OCI-LY1 (cell line): ENCODE results near the gene SSBP2.

Source experiments
- EZH2 ChIP-seq: fragments of 200-600 bp; sonication (generic), shearing (Covaris generic); IDR thresholded peaks from 2 replicates; pipeline ENCODE4 v1.8.0; 2017; ENCODE audit warnings: borderline replicate concordance, mixed run types, mild to moderate bottlenecking, antibody characterized with exemption, low read length, moderate library complexity, mixed read lengths
- TF ChIP-seq, protein P1 (sequence below): fragments of 200-600 bp; sonication (generic), shearing (Covaris generic); IDR thresholded peaks from 2 replicates; pipeline ENCODE4 v1.5.1; 2017; ENCODE audit warnings: mild to moderate bottlenecking, antibody characterized with exemption, low read length, moderate library complexity, mixed read lengths

DNA sequence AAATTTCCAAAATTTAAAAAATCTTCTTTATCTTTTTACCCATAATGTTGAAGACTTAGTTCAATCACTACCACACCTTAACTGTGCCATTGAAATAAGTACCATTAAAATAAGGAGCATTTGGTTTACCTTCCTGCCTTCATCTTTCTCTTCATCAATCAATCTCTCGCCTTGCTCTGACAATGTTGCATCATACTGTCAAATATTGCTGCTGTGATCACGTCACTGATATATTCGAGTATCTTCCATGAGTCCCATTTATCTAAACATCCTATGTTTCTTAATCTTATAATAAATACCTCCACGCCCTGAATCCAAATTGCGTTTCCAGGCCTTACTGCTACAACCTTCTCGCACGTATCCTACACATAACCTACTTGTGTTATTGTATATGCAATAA is 201.8 kb downstream of the SSBP2 start:
- TF ChIP-seq, protein P1, sequence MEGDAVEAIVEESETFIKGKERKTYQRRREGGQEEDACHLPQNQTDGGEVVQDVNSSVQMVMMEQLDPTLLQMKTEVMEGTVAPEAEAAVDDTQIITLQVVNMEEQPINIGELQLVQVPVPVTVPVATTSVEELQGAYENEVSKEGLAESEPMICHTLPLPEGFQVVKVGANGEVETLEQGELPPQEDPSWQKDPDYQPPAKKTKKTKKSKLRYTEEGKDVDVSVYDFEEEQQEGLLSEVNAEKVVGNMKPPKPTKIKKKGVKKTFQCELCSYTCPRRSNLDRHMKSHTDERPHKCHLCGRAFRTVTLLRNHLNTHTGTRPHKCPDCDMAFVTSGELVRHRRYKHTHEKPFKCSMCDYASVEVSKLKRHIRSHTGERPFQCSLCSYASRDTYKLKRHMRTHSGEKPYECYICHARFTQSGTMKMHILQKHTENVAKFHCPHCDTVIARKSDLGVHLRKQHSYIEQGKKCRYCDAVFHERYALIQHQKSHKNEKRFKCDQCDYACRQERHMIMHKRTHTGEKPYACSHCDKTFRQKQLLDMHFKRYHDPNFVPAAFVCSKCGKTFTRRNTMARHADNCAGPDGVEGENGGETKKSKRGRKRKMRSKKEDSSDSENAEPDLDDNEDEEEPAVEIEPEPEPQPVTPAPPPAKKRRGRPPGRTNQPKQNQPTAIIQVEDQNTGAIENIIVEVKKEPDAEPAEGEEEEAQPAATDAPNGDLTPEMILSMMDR = no peak
- no peak for TF ChIP-seq EZH2
